Subcutaneous abdominal adipose tissue (tissue), 5 donors: ENCODE data around the gene FBXO31.

Experiments
- H3K27ac ChIP-seq: one replicate; pipeline ENCODE4 v1.7.0; 2013; ENCODE audit warnings: low read depth, mild to moderate bottlenecking, inconsistent platforms, low read length, moderate library complexity
- H3K27me3 ChIP-seq, 5 donors: one replicate each; pipeline ENCODE4 v1.7.0; 2013; ENCODE audit warnings: low read length in 5 of 5, inconsistent platforms in 1 of 5; ENCODE audit not compliant: control insufficient read depth in 5 of 5, insufficient read depth in 4 of 5
- H3K36me3 ChIP-seq, 5 donors: one replicate each; pipeline ENCODE4 v1.7.0; 2013; ENCODE audit warnings: low read length in 5 of 5; ENCODE audit not compliant: control insufficient read depth in 5 of 5, insufficient read depth in 5 of 5
- H3K4me1 ChIP-seq, 5 donors: one replicate each; pipeline ENCODE4 v1.7.0; 2013; ENCODE audit warnings: low read length in 5 of 5, mild to moderate bottlenecking in 3 of 5, moderate library complexity in 1 of 5; ENCODE audit not compliant: control insufficient read depth in 5 of 5, insufficient read depth in 5 of 5
- H3K4me3 ChIP-seq, 5 donors: one replicate each; pipeline ENCODE4 v1.7.0; 2013; ENCODE audit warnings: low read length in 5 of 5, low read depth in 1 of 5
- H3K9ac ChIP-seq, 5 donors: one replicate each; pipeline ENCODE4 v1.7.0; 2013; ENCODE audit warnings: low read length in 5 of 5, mild to moderate bottlenecking in 4 of 5, moderate library complexity in 3 of 5
- H3K9me3 ChIP-seq, 5 donors: one replicate each; pipeline ENCODE4 v1.7.0; 2013; ENCODE audit warnings: low read length in 5 of 5; ENCODE audit not compliant: control insufficient read depth in 5 of 5
- donor health status: healthy.
- donor health status: healthy.
- donor health status: healthy.
- donor health status: healthy.
- donor health status: healthy.

FBXO31 gene

DNA sequence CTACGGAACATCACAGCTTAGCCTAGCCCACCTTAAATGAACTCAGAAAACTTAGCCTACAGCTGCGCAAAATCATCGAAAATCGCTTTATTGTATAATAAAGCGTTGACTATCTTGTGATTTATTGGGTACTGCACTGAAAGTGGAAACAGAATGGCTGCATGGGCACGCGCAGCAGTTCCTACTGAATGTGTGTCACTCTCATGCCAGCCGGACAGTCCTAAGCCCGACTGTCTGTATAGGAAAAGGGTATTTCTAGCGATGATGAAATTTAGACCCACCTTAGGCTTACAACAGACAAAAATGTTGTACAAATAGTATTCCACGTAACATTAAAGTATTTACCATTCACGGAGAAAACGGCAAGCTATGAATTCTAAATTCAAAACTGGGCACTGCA, 9.3 kb downstream of the FBXO31 start:
- peaks cover 0 to 36% (median 22%) of the 10 kb centered on the region in 5 donors for H3K4me1 ChIP-seq
- H3K4me3 ChIP-seq, result no peak overlapping the region
- H3K27ac ChIP-seq, result no peak overlapping the region
- H3K9ac ChIP-seq, result no peak overlapping the region
- no peaks in the 10 kb centered on the region for H3K9me3 ChIP-seq
- H3K27me3 ChIP-seq, result no peaks in the 10 kb centered on the region
- H3K36me3 ChIP-seq, result peaks cover 0 to 3% (median 0%) of the 10 kb centered on the region in 5 donors

- Histone ChIP-seq H3K4me3 (no peak overlapping the region), H3K27ac (no peak overlapping the region), H3K27me3 (no peaks in the 10 kb centered on the region), H3K36me3 (peaks cover 0 to 3% (median 0%) of the 10 kb centered on the region in 5 donors), H3K9me3 (no peaks in the 10 kb centered on the region), H3K9ac (no peak overlapping the region), H3K4me1 (peaks cover 2 to 50% (median 29%) of the 10 kb centered on the region in 5 donors)
Observed at GRCh38 chr16:87372305-87372704, 11.3 kb downstream of the FBXO31 start.

DNA sequence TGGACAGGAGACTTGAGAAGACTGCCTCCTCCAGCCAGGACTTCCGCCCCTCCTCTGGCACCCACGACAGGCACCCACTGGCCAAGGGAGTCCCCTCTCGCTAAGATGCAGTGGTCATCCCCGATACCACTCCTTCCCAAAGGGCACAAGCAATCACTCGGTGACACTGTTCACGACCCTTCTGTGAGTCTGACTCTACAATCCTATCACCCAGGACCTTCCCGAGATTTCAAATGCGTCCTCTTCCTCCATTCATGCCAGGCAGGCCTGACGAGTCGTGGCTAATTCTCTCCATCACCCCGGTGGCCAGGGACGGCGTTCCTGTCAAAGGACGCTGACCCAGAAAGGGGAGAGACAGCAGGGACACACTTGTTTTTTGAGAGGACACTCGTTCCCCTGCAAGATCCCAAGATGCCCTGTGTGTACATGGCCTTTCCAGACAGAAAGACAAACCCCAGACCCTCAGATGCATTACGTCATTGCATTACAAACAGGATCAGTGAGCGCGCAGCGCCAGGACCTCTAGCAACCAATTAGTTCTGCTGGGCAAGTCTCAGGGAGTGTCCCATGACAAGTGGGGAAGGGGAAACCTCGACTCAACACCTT, 12.2 kb downstream of the FBXO31 start:
- Histone ChIP-seq H3K9ac (no peak overlapping the region), H3K27ac (no peak overlapping the region), H3K4me3 (no peak overlapping the region), H3K27me3 (no peaks in the 10 kb centered on the region), H3K36me3 (peaks cover 0 to 6% (median 4%) of the 10 kb centered on the region in 5 donors), H3K4me1 (peaks cover 2 to 53% (median 29%) of the 10 kb centered on the region in 5 donors), H3K9me3 (no peaks in the 10 kb centered on the region)

DNA sequence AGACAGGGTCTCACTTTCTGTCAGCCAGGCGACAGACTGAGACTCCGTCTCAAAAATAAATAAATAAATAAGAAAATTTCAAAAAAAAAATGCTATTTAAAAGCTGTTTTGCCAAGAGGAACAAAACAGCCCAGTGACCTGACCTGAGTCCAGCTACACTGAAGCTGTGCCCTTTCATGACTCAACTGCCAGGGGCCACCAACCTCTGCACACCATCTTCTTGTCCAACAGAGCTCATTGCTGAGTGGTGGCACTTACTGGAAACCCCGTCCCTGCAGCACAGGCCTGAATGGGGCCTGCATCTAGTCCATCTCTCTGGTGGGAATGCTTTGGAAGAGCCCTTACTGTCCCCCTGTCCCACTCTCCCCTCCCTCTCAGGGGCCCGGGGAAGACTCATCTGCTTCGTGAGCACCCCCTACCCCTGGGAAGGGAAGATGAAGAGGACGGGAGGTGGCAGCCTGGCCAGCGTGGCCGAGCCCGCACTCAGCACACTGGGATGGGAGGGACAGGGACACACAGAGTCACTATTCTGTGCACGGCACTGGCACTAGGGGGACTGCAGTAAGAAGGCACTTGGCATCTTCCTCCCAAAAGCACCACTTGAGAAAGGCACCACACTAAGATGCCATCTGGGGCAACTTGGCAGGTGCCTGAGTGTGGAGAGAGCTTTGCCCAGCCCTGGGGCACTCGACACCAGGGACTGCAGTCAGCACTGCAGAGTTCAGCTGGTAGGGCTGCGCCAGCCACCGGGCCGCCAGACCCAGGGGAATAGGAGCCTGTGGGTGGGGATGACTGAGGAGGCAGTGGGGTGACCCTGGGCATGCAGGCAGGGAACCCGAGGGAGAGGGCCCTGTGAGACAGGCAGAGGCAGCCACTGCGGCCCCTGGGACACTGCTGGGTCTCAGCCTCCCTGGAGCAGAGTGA, 13.5 kb downstream of the FBXO31 start:
- Histone ChIP-seq H3K27me3 (no peaks in the 10 kb centered on the region), H3K27ac (no peak overlapping the region), H3K9me3 (no peaks in the 10 kb centered on the region), H3K9ac (peak overlapping the region in 1 of 5 donors; percentile 49), H3K4me1 (peaks cover 2 to 44% (median 20%) of the 10 kb centered on the region in 5 donors), H3K36me3 (peaks cover 0 to 13% (median 10%) of the 10 kb centered on the region in 5 donors), H3K4me3 (no peak overlapping the region)

DNA sequence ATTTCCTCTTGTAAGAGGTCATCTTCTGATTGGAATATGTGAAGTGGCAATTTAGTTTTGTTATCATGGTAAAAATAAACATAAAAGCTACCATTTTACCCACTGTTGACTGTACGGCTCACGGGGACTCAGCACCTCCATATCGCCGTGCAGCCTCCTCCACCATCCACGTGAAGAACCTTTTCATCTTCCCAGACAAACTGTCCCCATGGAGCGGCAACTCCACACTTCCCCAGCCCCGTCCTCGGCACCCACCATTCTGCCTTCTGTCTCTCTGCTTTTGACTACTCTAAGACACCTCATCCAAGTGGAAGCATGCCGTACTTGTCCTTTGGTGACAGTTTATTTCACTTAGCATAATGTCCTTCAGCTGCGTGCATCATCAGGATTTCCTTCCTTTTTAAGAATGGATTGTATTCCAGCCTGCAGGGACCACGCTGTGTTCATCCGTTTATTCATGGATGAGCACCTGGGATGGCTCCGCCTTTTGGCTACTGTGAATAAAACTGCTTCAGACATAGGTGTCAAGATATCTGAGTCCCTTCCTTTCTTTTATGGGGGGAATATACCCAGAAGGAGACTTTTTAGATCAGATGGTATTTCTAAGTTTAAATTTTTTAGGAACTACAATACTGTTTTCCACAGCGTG, 14.3 kb downstream of the FBXO31 start:
- Histone ChIP-seq H3K36me3 (peaks cover 0 to 13% (median 10%) of the 10 kb centered on the region in 5 donors), H3K27ac (no peak overlapping the region), H3K27me3 (no peaks in the 10 kb centered on the region), H3K9ac (peak overlapping the region in 1 of 5 donors; percentile 43), H3K9me3 (no peaks in the 10 kb centered on the region), H3K4me3 (peak overlapping the region in 2 of 5 donors; percentile 13 to 22), H3K4me1 (peaks cover 2 to 49% (median 19%) of the 10 kb centered on the region in 5 donors)

DNA sequence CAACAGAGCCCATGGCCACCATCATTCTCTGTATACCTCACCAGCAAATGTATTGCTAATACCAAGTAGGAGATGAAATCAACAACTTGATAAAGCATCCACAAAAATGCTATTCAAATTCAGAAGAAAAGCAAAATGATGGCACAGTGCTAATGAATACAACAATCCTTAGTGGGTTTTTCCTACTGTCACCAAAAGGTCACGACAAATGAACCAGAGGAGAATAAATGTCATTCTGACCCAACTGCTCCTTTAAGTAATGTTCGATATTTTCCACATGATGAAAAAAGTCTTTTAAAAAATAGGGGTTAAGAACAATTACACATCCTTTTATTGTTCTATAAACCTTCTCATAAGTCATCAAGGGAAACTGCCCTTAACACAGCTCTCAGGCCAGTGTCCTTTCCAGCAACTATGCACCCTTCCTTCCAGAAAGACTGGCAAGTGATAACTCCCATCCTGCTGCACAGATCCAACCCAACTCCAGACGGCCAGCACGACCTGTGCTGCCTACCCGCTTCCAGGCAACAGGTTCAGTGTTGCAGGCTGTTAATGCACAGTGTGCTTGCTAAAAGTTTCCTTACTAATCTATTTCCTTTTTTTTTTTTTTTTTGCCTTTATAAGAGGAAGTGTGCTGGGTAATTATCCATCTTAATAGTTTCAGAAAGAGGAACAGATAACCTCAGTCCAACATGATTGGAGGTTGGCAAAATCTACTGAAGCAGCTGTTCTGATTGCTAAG, 15.4 kb downstream of the FBXO31 start:
- H3K4me1 ChIP-seq, result peaks cover 2 to 59% (median 19%) of the 10 kb centered on the region in 5 donors
- H3K9ac ChIP-seq, result no peak overlapping the region
- H3K9me3 ChIP-seq, result no peaks in the 10 kb centered on the region
- H3K36me3 ChIP-seq, result peaks cover 0 to 18% (median 14%) of the 10 kb centered on the region in 5 donors
- no peaks in the 10 kb centered on the region for H3K27me3 ChIP-seq
- no peak overlapping the region for H3K27ac ChIP-seq
- H3K4me3 ChIP-seq, result no peak overlapping the region

- no peak overlapping the region for H3K27ac ChIP-seq
Observed at GRCh38 chr16:87367529-87367928, 16.0 kb downstream of the FBXO31 start.

GRCh38 chr16:87366930-87367329, 16.6 kb downstream of the FBXO31 start:
- no peak overlapping the region for H3K9ac ChIP-seq
- H3K36me3 ChIP-seq, result peaks cover 0 to 23% (median 19%) of the 10 kb centered on the region in 5 donors
- peaks cover 2 to 59% (median 19%) of the 10 kb centered on the region in 5 donors for H3K4me1 ChIP-seq
- H3K4me3 ChIP-seq, result no peak overlapping the region
- H3K27me3 ChIP-seq, result no peaks in the 10 kb centered on the region
- H3K9me3 ChIP-seq, result no peaks in the 10 kb centered on the region
- H3K27ac ChIP-seq, result no peak overlapping the region

More at GRCh38 chr16:87367529-87367928, 16.0 kb downstream of the FBXO31 start:
- Histone ChIP-seq H3K4me3 (no peak overlapping the region), H3K9me3 (no peaks in the 10 kb centered on the region), H3K4me1 (peaks cover 2 to 59% (median 19%) of the 10 kb centered on the region in 5 donors), H3K36me3 (peaks cover 0 to 18% (median 14%) of the 10 kb centered on the region in 5 donors), H3K9ac (no peak overlapping the region), H3K27me3 (no peaks in the 10 kb centered on the region)

DNA sequence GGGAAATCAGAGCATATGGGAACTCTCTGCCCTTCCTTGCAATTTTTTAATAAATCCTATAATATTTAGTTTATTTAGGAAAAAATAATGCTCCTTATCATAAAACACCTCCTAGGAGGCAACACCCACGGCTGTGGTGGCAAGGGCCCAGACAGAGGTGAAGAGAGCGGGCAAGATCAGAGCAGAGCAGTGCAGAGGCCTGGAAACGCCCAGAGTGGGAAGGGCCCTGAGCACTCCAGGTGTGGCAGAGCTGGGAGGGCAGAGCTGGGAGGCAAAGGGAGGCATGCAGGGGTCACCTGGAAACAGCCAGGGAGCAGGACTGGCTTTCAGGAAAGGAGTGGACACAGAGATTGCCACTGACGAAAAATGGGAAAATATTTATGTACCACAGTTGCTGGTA, 17.3 kb downstream of the FBXO31 start:
- Histone ChIP-seq H3K4me1 (peaks cover 2 to 56% (median 19%) of the 10 kb centered on the region in 5 donors), H3K9me3 (no peaks in the 10 kb centered on the region), H3K9ac (no peak overlapping the region), H3K36me3 (peaks cover 0 to 30% (median 25%) of the 10 kb centered on the region in 5 donors), H3K27me3 (no peaks in the 10 kb centered on the region), H3K4me3 (no peak overlapping the region), H3K27ac (no peak overlapping the region)
